Fibroblast of lung (primary cell): ENCODE results near the gene SLC22A6. TPM values are rescaled to one million over a fixed set of nuclear protein-coding genes. Genes with fewer than 3 reads are reported as not detected.

Experiments
- DNase-seq, 2 donors: peaks; one replicate each; pipeline versions ENCODE4 v3.0.0 to v3.0.0-alpha.2; 2010; ENCODE audit warnings: low read depth in 2 of 2
- H2AFZ ChIP-seq: 2 replicates; pipeline ENCODE4 v1.5.1; 2012; ENCODE audit warnings: low read length, control low read depth, inconsistent platforms
- H3K27ac ChIP-seq: 2 replicates; pipeline ENCODE4 v1.5.1; 2011; ENCODE audit warnings: low read length, control low read depth; ENCODE audit not compliant: insufficient read depth
- H3K27me3 ChIP-seq: 2 replicates; pipeline ENCODE4 v1.5.1; 2011; ENCODE audit warnings: mild to moderate bottlenecking, low read length; ENCODE audit not compliant: control insufficient read depth, insufficient read depth
- H3K36me3 ChIP-seq: 2 replicates; pipeline ENCODE4 v1.5.1; 2011; ENCODE audit warnings: low read length; ENCODE audit not compliant: control insufficient read depth, insufficient read depth
- H3K4me1 ChIP-seq: 2 replicates; pipeline ENCODE4 v1.5.1; 2011; ENCODE audit warnings: low read length; ENCODE audit not compliant: control insufficient read depth, insufficient read depth; ENCODE audit errors: extremely low read depth
- H3K4me2 ChIP-seq: 2 replicates; pipeline ENCODE4 v1.5.1; 2011; ENCODE audit warnings: low read length, control low read depth; ENCODE audit not compliant: insufficient read depth; ENCODE audit errors: extremely low read depth
- H3K4me3 ChIP-seq, 4 experiments: fragments of 200-600 bp in 1 of 4; sonication (generic) in 1 of 4; replicated peaks in 1 of 4; 2 replicates each; pipeline ENCODE4 v1.5.1; 2011 to 2016; ENCODE audit warnings: low read length in 4 of 4, low read depth in 3 of 4, mild to moderate bottlenecking in 3 of 4, control low read depth in 2 of 4, inconsistent platforms in 1 of 4, mixed read lengths in 1 of 4; ENCODE audit not compliant: insufficient read depth in 1 of 4; ENCODE audit errors: control extremely low read depth in 1 of 4
- H3K79me2 ChIP-seq: 2 replicates; pipeline ENCODE4 v1.5.1; 2012; ENCODE audit warnings: mild to moderate bottlenecking, low read length, inconsistent platforms; ENCODE audit not compliant: control insufficient read depth, insufficient read depth
- H3K9ac ChIP-seq: 2 replicates; pipeline ENCODE4 v1.5.1; 2011; ENCODE audit warnings: mild to moderate bottlenecking, low read length, control low read depth; ENCODE audit not compliant: insufficient read depth
- H3K9me3 ChIP-seq: 2 replicates; pipeline ENCODE4 v1.5.1; 2012; ENCODE audit warnings: low read depth, low read length; ENCODE audit not compliant: control insufficient read depth, insufficient read depth
- H4K20me1 ChIP-seq: 2 replicates; pipeline ENCODE4 v1.5.1; 2011; ENCODE audit warnings: low read length; ENCODE audit not compliant: control insufficient read depth, insufficient read depth; ENCODE audit errors: extremely low read depth
- CTCF ChIP-seq, 2 donors: IDR thresholded peaks in 1 of 2; conservative IDR thresholded peaks in 1 of 2; 1 replicate in 1 of 2; 2 replicates in 1 of 2; pipeline ENCODE4 v1.5.1; 2011 to 2012; ENCODE audit warnings: low read length in 2 of 2, control low read depth in 1 of 2, inconsistent platforms in 1 of 2, low read depth in 1 of 2, mild to moderate bottlenecking in 1 of 2
- EZH2 ChIP-seq: IDR thresholded peaks from 2 replicates; pipeline ENCODE4 v1.5.1; 2012; ENCODE audit warnings: low read length, control low read depth, mild to moderate bottlenecking; ENCODE audit errors: missing control alignments
- polyA plus RNA-seq, 2 donors: library from polyadenylated mRNA; depleted of rRNA in 1 of 2; stranded (reverse) in 1 of 2; unstranded in 1 of 2; fragments of >200 nt; gene quantifications; 2 replicates each; pipeline ENCODE4 v1.2.1, GENCODE V29; 2011 to 2012; ENCODE audit warnings: missing spikeins in 1 of 2
- total RNA-seq: library from RNA; depleted of rRNA; stranded (reverse); fragments of >200 nt; gene quantifications from 2 replicates; pipeline ENCODE4 v1.2.1, GENCODE V29; 2014

SLC22A6 gene
- total and polyA plus RNA-seq, 2 donors (not counting 1 experiment from before 2014, with no cell fraction given) = not detected

GRCh38 chr11:62965574-62965973, 19.2 kb downstream of the SLC22A6 start:
- H4K20me1 ChIP-seq = no peaks in the 10 kb centered on the region
- H3K4me3 ChIP-seq = no peak overlapping the region
- no peak for DNase-seq
- no peaks in the 10 kb centered on the region for H3K4me1 ChIP-seq
- TF ChIP-seq CTCF (conservative IDR thresholded peaks at IDR 0.05 in 1 of 2, IDR thresholded peaks at IDR 0.05 in 1 of 2; ENCODE audit: low read depth in 1 of 2, low read length in 2 of 2) (no peak), EZH2 (no peak)
- H3K9ac ChIP-seq = no peak overlapping the region
- H3K27me3 ChIP-seq = no peaks in the 10 kb centered on the region
- no peaks in the 10 kb centered on the region for H3K36me3 ChIP-seq
- H3K27ac ChIP-seq = no peak overlapping the region
- no peaks in the 10 kb centered on the region for H3K79me2 ChIP-seq
- H3K9me3 ChIP-seq = no peaks in the 10 kb centered on the region
- H3K4me2 ChIP-seq = no peak overlapping the region
- no peak overlapping the region for H2AFZ ChIP-seq

GRCh38 chr11:62962391-62962790, 22.4 kb downstream of the SLC22A6 start:
- DNase-seq = no peak
- Histone ChIP-seq H3K4me3 (no peak overlapping the region), H3K27me3 (no peaks in the 10 kb centered on the region), H3K9me3 (no peaks in the 10 kb centered on the region), H3K79me2 (no peaks in the 10 kb centered on the region), H3K27ac (no peak overlapping the region), H3K9ac (no peak overlapping the region), H2AFZ (no peak overlapping the region), H4K20me1 (no peaks in the 10 kb centered on the region), H3K36me3 (no peaks in the 10 kb centered on the region), H3K4me2 (no peak overlapping the region), H3K4me1 (no peaks in the 10 kb centered on the region)
- TF ChIP-seq CTCF (conservative IDR thresholded peaks at IDR 0.05 in 1 of 2, IDR thresholded peaks at IDR 0.05 in 1 of 2; ENCODE audit: low read depth in 1 of 2, low read length in 2 of 2) (no peak), EZH2 (no peak)

- Histone ChIP-seq H3K9ac (no peak overlapping the region), H3K79me2 (no peaks in the 10 kb centered on the region), H3K27me3 (no peaks in the 10 kb centered on the region), H2AFZ (no peak overlapping the region), H3K4me2 (no peak overlapping the region), H4K20me1 (no peaks in the 10 kb centered on the region), H3K4me3 (no peak overlapping the region), H3K9me3 (no peaks in the 10 kb centered on the region), H3K27ac (no peak overlapping the region), H3K36me3 (no peaks in the 10 kb centered on the region), H3K4me1 (no peaks in the 10 kb centered on the region)
- TF ChIP-seq EZH2 = no peak
- TF ChIP-seq CTCF (conservative IDR thresholded peaks at IDR 0.05 in 1 of 2, IDR thresholded peaks at IDR 0.05 in 1 of 2; ENCODE audit: low read depth in 1 of 2, low read length in 2 of 2) = no peak
- no peak for DNase-seq
Observed at GRCh38 chr11:62961017-62961570, 23.7 kb downstream of the SLC22A6 start.
